Measurements from ENCODE around the gene CHADL.

- TF ChIP-seq, protein P1, sequence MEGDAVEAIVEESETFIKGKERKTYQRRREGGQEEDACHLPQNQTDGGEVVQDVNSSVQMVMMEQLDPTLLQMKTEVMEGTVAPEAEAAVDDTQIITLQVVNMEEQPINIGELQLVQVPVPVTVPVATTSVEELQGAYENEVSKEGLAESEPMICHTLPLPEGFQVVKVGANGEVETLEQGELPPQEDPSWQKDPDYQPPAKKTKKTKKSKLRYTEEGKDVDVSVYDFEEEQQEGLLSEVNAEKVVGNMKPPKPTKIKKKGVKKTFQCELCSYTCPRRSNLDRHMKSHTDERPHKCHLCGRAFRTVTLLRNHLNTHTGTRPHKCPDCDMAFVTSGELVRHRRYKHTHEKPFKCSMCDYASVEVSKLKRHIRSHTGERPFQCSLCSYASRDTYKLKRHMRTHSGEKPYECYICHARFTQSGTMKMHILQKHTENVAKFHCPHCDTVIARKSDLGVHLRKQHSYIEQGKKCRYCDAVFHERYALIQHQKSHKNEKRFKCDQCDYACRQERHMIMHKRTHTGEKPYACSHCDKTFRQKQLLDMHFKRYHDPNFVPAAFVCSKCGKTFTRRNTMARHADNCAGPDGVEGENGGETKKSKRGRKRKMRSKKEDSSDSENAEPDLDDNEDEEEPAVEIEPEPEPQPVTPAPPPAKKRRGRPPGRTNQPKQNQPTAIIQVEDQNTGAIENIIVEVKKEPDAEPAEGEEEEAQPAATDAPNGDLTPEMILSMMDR (IDR thresholded peaks at IDR 0.05 in 4 of 5, conservative IDR thresholded peaks at IDR 0.05 in 1 of 5): no peak
- no peak for TF ChIP-seq POLR2A (IDR thresholded peaks at IDR 0.05)
Measured at GRCh38 chr22:41184679-41185078, 56.1 kb downstream of the CHADL start.
